Measurements from ENCODE around the gene ETV3L.
"Not testable (repeated sequence)": the region's sequence is repeated elsewhere in the genome, so short reads cannot be mapped to it uniquely, and the experiment has no call there.

The ETV3L gene

DNA sequence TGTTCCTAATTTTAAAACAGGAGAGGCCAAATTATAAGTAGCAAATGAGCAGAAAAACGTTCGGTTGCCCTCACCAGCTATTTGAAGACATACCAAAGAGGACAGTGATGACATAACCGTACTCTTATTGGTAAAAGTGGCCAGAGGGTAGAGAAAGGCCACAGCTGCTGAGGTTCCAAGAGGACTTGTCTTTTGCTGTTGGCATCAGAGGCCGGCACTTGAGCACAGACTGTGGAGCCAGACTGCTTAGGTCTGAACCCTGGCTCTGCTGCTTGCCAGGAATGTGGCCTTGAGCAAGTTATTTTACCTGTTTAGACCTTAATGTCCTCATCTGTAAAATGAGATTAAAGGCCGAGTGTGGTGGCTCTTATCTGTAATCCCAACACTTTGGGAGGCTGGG, 14.9 kb downstream of the ETV3L start:
- WGBS, 2 experiments, result 93 to 94% methylated on average over 5 of the region's 5 CpGs
- Histone ChIP-seq H3K9me3 (ENCODE audit: control insufficient read depth, low read length) (no peaks in the 10 kb centered on the region), H3K27me3 (ENCODE audit: control insufficient read depth, insufficient read depth, low read length, poor library complexity, severe bottlenecking) (no peaks in the 10 kb centered on the region), H3K36me3 (ENCODE audit: control insufficient read depth, insufficient read depth, low read length) (no peaks in the 10 kb centered on the region), H3K4me1 (ENCODE audit: control insufficient read depth, insufficient read depth, low read length) (no peaks in the 10 kb centered on the region), H3K27ac (ENCODE audit: insufficient read depth, low read depth, low read length, poor library complexity, severe bottlenecking) (no peak overlapping the region), H3K4me3 (ENCODE audit: insufficient read depth, low read depth, low read length) (no peak overlapping the region)

DNA sequence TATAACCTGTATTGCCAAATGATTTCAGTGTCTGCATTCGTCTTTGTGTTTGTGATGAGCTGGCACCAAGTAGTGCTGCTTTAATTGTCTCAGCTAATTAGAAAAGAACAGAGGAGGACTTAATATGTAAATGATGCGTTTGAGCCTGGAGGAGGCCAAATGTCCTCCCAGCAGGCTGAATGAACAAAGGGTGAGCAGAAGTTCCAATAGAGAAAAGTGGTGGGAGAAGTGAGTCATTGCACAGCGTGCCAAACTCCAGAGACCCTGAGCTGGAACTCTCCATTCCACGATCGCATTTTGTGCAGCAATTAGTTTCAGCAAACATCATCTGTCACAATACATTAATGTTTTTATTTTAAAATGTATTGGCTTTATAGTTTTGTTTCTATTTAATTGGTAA, 17.9 kb downstream of the ETV3L start:
- 53 to 70% methylated on average over 3 to 5 of the region's 5 CpGs for WGBS, 2 experiments
- H3K27me3 ChIP-seq (ENCODE audit: control insufficient read depth, insufficient read depth, low read length, poor library complexity, severe bottlenecking), result no peaks in the 10 kb centered on the region
- no peak overlapping the region for H3K27ac ChIP-seq (ENCODE audit: insufficient read depth, low read depth, low read length, poor library complexity, severe bottlenecking)
- no peaks in the 10 kb centered on the region for H3K36me3 ChIP-seq (ENCODE audit: control insufficient read depth, insufficient read depth, low read length)
- H3K4me3 ChIP-seq (ENCODE audit: insufficient read depth, low read depth, low read length), result no peak overlapping the region
- H3K9me3 ChIP-seq (ENCODE audit: control insufficient read depth, low read length), result no peaks in the 10 kb centered on the region
- no peaks in the 10 kb centered on the region for H3K4me1 ChIP-seq (ENCODE audit: control insufficient read depth, insufficient read depth, low read length)

DNA sequence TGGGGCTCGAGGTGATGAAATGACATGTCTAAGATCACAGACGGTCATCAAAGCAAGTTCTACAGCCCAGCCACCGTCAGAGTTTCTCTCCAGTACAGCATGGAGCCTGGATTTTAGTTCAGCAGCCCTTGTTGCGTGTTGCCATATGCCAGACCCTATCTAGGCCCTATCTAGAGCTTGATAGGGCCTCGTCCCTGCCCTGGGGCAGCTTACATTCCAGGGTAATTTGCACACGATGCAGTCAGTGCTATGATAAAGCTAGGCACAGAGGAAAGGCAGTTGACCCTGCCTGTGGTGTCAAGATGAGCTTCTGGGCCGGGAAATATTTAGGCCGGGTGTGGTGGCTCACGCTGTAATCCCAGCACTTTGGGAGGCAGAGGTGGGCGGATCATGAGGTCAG, 18.9 kb downstream of the ETV3L start:
- Histone ChIP-seq H3K4me3 (ENCODE audit: insufficient read depth, low read depth, low read length) (no peak overlapping the region), H3K27me3 (ENCODE audit: control insufficient read depth, insufficient read depth, low read length, poor library complexity, severe bottlenecking) (no peaks in the 10 kb centered on the region), H3K27ac (ENCODE audit: insufficient read depth, low read depth, low read length, poor library complexity, severe bottlenecking) (no peak overlapping the region), H3K36me3 (ENCODE audit: control insufficient read depth, insufficient read depth, low read length) (no peaks in the 10 kb centered on the region), H3K4me1 (ENCODE audit: control insufficient read depth, insufficient read depth, low read length) (no peaks in the 10 kb centered on the region), H3K9me3 (ENCODE audit: control insufficient read depth, low read length) (no peaks in the 10 kb centered on the region)
- 93 to 94% methylated on average over 10 of the region's 10 CpGs for WGBS, 2 experiments

DNA sequence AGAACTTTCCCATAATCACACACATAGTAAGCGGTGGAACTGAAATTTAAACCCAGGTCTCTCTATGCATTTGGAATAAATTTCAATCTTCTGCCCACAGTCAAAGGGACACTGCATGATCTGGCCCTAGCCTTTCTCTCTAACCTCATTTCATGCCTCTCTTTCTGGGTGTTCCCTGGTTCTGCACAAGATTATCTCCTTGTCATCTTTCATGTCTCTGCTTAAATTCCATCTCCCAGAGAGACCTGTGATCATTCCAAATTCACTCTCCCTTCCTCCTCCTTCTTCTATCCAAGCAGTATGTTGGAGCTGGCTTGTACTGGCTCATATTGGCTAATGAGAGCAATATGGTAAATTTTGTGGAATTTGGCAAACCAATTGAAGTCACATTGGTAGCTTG, 22.2 kb downstream of the ETV3L start:
- H3K4me3 ChIP-seq (ENCODE audit: insufficient read depth, low read depth, low read length), result no peak overlapping the region
- no peak overlapping the region for H3K27ac ChIP-seq (ENCODE audit: insufficient read depth, low read depth, low read length, poor library complexity, severe bottlenecking)
- no peaks in the 10 kb centered on the region for H3K9me3 ChIP-seq (ENCODE audit: control insufficient read depth, low read length)
- no peaks in the 10 kb centered on the region for H3K27me3 ChIP-seq (ENCODE audit: control insufficient read depth, insufficient read depth, low read length, poor library complexity, severe bottlenecking)
- no peaks in the 10 kb centered on the region for H3K4me1 ChIP-seq (ENCODE audit: control insufficient read depth, insufficient read depth, low read length)
- 94 to 98% methylated on average over 1 of the region's 1 CpG for WGBS, 2 experiments
- no peaks in the 10 kb centered on the region for H3K36me3 ChIP-seq (ENCODE audit: control insufficient read depth, insufficient read depth, low read length)

DNA sequence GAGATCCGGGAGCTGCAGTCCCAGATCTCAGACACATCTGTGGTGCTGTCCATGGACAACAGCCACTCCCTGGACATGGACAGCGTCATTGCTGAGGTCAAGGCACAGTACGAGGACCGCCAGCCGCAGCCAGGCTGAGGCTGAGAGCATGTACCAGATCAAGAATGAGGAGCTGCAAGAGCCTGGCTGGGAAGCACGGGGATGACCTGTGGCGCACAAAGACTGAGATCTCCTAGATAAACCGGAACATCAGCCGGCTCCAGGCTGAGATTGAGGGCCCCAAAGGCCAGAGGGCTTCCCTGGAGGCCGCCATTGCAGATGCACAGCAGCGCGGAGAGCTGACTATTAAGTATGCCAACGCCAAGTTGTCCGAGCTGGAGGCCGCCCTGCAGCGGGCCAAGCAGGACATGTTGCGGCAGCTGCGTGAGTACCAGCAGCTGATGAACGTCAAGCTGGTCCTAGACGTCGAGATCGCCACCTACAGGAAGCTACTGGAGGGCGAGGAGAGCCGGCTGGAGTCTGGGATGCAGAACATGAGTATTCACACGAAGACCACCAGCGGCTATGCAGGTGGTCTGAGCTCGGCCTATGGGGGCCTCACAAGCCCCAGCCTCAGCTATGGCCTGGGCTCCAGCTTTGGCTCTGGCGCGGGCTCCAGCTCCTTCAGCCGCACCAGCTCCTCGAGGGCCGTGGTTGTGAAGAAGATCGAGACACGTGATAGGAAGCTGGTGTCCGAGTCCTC, 25.5 kb downstream of the ETV3L start:
- H3K27me3 ChIP-seq (ENCODE audit: control insufficient read depth, insufficient read depth, low read length, poor library complexity, severe bottlenecking), result no peaks in the 10 kb centered on the region
- H3K27ac ChIP-seq (ENCODE audit: insufficient read depth, low read depth, low read length, poor library complexity, severe bottlenecking), result no peak overlapping the region
- WGBS, 2 experiments, result 54 to 55% methylated on average over 35 of the region's 35 CpGs
- no peaks in the 10 kb centered on the region for H3K9me3 ChIP-seq (ENCODE audit: control insufficient read depth, low read length)
- H3K4me3 ChIP-seq (ENCODE audit: insufficient read depth, low read depth, low read length), result no peak overlapping the region
- H3K36me3 ChIP-seq (ENCODE audit: control insufficient read depth, insufficient read depth, low read length), result no peaks in the 10 kb centered on the region
- H3K4me1 ChIP-seq (ENCODE audit: control insufficient read depth, insufficient read depth, low read length), result no peaks in the 10 kb centered on the region

DNA sequence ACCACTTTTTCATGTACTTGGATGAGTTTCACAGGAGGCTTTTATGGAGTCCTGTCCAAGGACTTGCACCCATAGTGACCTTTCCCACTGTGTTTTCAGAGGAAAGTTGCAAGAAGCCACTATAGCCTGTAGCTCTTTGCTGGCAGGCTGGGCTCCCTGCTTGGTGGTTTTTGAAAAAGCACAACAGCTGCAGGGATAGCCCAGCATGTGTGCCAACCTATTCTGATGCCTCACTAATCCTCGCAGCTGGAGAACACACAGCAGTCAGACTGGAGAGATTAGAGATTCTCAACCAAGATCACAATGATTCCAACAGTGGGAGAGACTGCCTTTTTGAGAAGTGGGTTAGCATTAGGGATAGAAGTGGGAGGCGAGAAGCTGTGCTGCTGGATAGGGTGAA, 30.0 kb downstream of the ETV3L start:
- Histone ChIP-seq H3K4me3 (ENCODE audit: insufficient read depth, low read depth, low read length) (no peak overlapping the region), H3K4me1 (ENCODE audit: control insufficient read depth, insufficient read depth, low read length) (no peaks in the 10 kb centered on the region), H3K9me3 (ENCODE audit: control insufficient read depth, low read length) (no peaks in the 10 kb centered on the region), H3K36me3 (ENCODE audit: control insufficient read depth, insufficient read depth, low read length) (no peaks in the 10 kb centered on the region), H3K27me3 (ENCODE audit: control insufficient read depth, insufficient read depth, low read length, poor library complexity, severe bottlenecking) (no peaks in the 10 kb centered on the region), H3K27ac (ENCODE audit: insufficient read depth, low read depth, low read length, poor library complexity, severe bottlenecking) (no peak overlapping the region)
- WGBS, 2 experiments, result 37 to 58% methylated on average over 2 of the region's 2 CpGs

DNA sequence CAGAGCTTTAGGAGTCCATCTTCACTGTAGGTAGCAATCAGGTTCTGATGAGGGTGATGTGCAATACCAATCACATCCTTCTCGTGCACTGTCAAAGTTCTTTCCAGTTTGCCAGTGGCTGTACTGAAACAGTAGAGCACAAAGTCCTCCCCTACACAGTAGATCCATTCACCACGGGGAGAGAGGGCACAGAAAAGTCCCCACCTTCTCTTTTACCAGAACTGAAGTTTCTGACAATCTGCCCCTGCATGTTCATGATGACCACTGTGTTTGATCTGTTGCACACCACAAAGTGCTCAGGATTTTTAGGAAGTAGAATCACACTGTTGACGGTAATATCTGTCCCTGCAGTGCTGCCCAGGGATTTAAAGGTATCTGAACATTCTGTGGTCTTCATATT, 40.4 kb downstream of the ETV3L start:
- H3K4me1 ChIP-seq (ENCODE audit: control insufficient read depth, insufficient read depth, low read length); H3K27me3 ChIP-seq (ENCODE audit: control insufficient read depth, insufficient read depth, low read length, poor library complexity, severe bottlenecking); H3K9me3 ChIP-seq (ENCODE audit: control insufficient read depth, low read length); H3K27ac ChIP-seq (ENCODE audit: insufficient read depth, low read depth, low read length, poor library complexity, severe bottlenecking); H3K4me3 ChIP-seq (ENCODE audit: insufficient read depth, low read depth, low read length); H3K36me3 ChIP-seq (ENCODE audit: control insufficient read depth, insufficient read depth, low read length): not testable (repeated sequence)
- WGBS, 2 experiments, result 86 to 87% methylated on average over 3 of the region's 3 CpGs

DNA sequence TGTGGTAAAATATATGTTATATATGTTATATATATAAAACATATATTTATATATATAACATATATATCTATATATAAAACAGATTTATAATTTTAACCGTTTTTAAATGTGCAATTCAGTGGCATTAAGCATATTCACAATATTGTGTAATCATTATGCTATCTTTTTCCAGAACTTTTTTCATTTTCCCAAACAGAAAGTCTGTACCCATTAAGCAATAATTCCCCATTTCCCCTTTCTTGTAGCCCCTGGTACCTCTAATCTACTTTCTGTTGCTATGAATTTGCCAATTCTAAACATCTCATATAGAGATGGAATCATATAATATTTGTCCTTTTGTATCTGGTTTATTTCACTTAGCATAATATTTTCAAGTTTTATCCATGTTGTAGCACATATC, 43.3 kb downstream of the ETV3L start:
- Histone ChIP-seq H3K4me3 (ENCODE audit: insufficient read depth, low read depth, low read length) (no peak overlapping the region), H3K36me3 (ENCODE audit: control insufficient read depth, insufficient read depth, low read length) (no peaks in the 10 kb centered on the region), H3K27ac (ENCODE audit: insufficient read depth, low read depth, low read length, poor library complexity, severe bottlenecking) (no peak overlapping the region), H3K9me3 (ENCODE audit: control insufficient read depth, low read length) (no peaks in the 10 kb centered on the region), H3K27me3 (ENCODE audit: control insufficient read depth, insufficient read depth, low read length, poor library complexity, severe bottlenecking) (no peaks in the 10 kb centered on the region), H3K4me1 (ENCODE audit: control insufficient read depth, insufficient read depth, low read length) (no peaks in the 10 kb centered on the region)
- no CpG with 5 or more reads among the region's 1 CpG for WGBS, 2 experiments

DNA sequence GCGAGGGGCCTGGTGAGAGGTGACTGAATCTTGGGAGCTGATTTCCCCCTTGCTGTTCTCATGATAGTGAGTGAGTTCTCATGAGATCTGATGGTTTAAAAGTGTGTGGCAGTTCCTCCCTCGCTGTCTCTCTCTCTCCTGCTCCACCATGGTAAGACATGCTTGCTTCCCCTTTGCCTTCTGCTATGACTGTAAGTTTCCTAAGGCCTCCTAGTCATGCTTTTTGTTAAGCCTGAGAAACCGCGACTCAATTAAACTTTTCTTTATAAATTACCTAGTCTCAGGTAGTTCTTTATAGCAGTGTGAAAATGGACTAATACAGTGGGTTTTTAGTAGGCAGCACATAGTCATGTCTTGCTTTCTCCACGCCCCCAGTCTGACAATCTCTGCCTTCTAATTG, 43.9 kb downstream of the ETV3L start:
- not testable (repeated sequence) for H3K36me3 ChIP-seq (ENCODE audit: control insufficient read depth, insufficient read depth, low read length); H3K27me3 ChIP-seq (ENCODE audit: control insufficient read depth, insufficient read depth, low read length, poor library complexity, severe bottlenecking); H3K9me3 ChIP-seq (ENCODE audit: control insufficient read depth, low read length); H3K4me1 ChIP-seq (ENCODE audit: control insufficient read depth, insufficient read depth, low read length); H3K27ac ChIP-seq (ENCODE audit: insufficient read depth, low read depth, low read length, poor library complexity, severe bottlenecking); H3K4me3 ChIP-seq (ENCODE audit: insufficient read depth, low read depth, low read length)
- 88 to 98% methylated on average over 5 of the region's 5 CpGs for WGBS, 2 experiments

DNA sequence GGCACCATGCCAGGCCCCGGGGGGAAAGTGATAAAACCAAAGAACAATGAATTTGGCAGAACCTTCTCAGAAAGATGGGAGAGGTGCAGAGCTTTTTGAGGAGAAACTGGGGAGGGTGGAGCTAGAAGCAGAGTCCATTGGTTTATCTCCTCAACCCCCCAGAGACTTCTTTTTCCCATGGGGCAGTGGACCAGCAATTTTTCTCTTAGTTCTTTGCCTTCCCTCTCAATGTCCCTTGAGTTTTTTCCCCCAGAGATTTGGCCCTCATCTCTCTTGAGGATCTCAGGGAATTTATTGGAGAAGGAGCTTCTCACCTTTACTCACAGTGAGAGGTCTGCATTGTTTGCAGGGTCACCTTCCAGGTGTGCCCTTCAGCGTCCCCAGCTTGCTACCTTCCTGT, 48.8 kb downstream of the ETV3L start:
- WGBS, 2 experiments, result 77 to 81% methylated on average over 2 of the region's 2 CpGs

DNA sequence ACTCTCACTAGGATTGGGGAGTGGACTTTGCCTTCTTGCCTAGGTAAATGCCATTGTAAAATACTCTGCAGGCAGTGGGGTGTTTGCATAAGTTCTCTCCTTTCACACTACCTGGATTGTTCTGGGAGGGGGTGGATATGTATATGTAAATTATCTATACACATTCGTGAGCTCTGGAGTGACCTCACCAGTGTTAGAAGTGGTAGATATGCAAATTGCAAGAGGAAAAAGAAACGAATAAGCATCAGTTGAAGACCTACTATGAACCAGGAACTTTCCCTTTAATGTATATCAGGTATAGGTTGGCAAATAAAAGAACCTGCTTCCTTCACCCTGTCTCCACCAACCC, 52.6 kb downstream of the ETV3L start:
- no peaks in the 10 kb centered on the region for H3K36me3 ChIP-seq (ENCODE audit: control insufficient read depth, insufficient read depth, low read length)
- H3K27ac ChIP-seq (ENCODE audit: insufficient read depth, low read depth, low read length, poor library complexity, severe bottlenecking), result no peak overlapping the region
- H3K4me3 ChIP-seq (ENCODE audit: insufficient read depth, low read depth, low read length), result no peak overlapping the region
- H3K4me1 ChIP-seq (ENCODE audit: control insufficient read depth, insufficient read depth, low read length), result peaks cover 19% of the 10 kb centered on the region
- no peaks in the 10 kb centered on the region for H3K27me3 ChIP-seq (ENCODE audit: control insufficient read depth, insufficient read depth, low read length, poor library complexity, severe bottlenecking)
- WGBS, 2 experiments, result 52 to 62% methylated on average over 2 of the region's 2 CpGs
- H3K9me3 ChIP-seq (ENCODE audit: control insufficient read depth, low read length), result no peaks in the 10 kb centered on the region

More for the DNA sequence above, 48.8 kb downstream of the ETV3L start:
- H3K4me3 ChIP-seq (ENCODE audit: insufficient read depth, low read depth, low read length), result no peak overlapping the region
- no peaks in the 10 kb centered on the region for H3K4me1 ChIP-seq (ENCODE audit: control insufficient read depth, insufficient read depth, low read length)
- no peak overlapping the region for H3K27ac ChIP-seq (ENCODE audit: insufficient read depth, low read depth, low read length, poor library complexity, severe bottlenecking)
- H3K36me3 ChIP-seq (ENCODE audit: control insufficient read depth, insufficient read depth, low read length), result no peaks in the 10 kb centered on the region
- no peaks in the 10 kb centered on the region for H3K9me3 ChIP-seq (ENCODE audit: control insufficient read depth, low read length)
- H3K27me3 ChIP-seq (ENCODE audit: control insufficient read depth, insufficient read depth, low read length, poor library complexity, severe bottlenecking), result no peaks in the 10 kb centered on the region

Data from ectodermal cell (in vitro differentiated cells).